Measurements from ENCODE around the gene MAP4.

- TF ChIP-seq CTCF (IDR thresholded peaks at IDR 0.05; ENCODE audit: insufficient read depth, low read depth, low read length) (peak; percentile 98), EZH2 (IDR thresholded peaks at IDR 0.05; ENCODE audit: insufficient read depth, low read length) (no peak)
Observed at GRCh38 chr3:47989981-47990440, 26.2 kb downstream of the MAP4 start.

All from astrocyte (in vitro differentiated cells and primary cell).